ENCODE results near the gene SNN. TPM values are rescaled to one million over a fixed set of nuclear protein-coding genes. Genes with fewer than 3 reads are reported as not detected.
A peak's percentile ranks its signal among the peaks of the same experiment; 100 is the strongest.

SNN gene
- total RNA-seq, 4 donors from 2014 or later = 4.1 to 30.1 (median 23.0) TPM

DNA sequence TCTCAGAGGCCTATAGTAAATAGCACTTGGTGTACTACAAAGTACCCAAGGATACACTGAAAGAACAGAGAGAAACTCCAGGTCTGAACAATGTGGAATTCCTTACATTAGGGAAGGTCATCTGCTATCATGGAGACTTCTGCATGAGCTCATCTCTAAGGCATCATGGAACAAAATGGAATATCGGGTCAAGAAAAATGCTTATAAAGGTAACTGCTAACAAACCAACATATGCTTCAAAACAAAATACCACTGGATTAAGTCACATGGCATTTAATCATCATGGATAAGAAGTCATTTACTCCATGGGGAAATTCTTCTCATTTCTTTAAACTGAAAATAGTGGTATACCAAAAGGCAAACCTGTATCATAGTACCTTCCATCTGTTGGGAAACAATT is 40.2 kb downstream of the SNN start:
- intact Hi-C loops (cut with DNase I; ENCODE audit: low total_unique reads) = no loop called here
- H3K4me3 ChIP-seq = no peak overlapping the region
- no peaks in the 10 kb centered on the region for H3K9me3 ChIP-seq
- no peak for DNase-seq
- H3K4me1 ChIP-seq = peaks cover 6 to 7% of the 10 kb centered on the region in 2 donors
- H3K27me3 ChIP-seq = no peaks in the 10 kb centered on the region
- H3K36me3 ChIP-seq = no peaks in the 10 kb centered on the region
- TF ChIP-seq POLR2A (IDR thresholded peaks at IDR 0.05) = no peak
- TF ChIP-seq, protein P1, sequence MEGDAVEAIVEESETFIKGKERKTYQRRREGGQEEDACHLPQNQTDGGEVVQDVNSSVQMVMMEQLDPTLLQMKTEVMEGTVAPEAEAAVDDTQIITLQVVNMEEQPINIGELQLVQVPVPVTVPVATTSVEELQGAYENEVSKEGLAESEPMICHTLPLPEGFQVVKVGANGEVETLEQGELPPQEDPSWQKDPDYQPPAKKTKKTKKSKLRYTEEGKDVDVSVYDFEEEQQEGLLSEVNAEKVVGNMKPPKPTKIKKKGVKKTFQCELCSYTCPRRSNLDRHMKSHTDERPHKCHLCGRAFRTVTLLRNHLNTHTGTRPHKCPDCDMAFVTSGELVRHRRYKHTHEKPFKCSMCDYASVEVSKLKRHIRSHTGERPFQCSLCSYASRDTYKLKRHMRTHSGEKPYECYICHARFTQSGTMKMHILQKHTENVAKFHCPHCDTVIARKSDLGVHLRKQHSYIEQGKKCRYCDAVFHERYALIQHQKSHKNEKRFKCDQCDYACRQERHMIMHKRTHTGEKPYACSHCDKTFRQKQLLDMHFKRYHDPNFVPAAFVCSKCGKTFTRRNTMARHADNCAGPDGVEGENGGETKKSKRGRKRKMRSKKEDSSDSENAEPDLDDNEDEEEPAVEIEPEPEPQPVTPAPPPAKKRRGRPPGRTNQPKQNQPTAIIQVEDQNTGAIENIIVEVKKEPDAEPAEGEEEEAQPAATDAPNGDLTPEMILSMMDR (IDR thresholded peaks at IDR 0.05) = no peak
- H3K27ac ChIP-seq = peak overlapping the region in 1 of 2 donors; percentile 22

DNA sequence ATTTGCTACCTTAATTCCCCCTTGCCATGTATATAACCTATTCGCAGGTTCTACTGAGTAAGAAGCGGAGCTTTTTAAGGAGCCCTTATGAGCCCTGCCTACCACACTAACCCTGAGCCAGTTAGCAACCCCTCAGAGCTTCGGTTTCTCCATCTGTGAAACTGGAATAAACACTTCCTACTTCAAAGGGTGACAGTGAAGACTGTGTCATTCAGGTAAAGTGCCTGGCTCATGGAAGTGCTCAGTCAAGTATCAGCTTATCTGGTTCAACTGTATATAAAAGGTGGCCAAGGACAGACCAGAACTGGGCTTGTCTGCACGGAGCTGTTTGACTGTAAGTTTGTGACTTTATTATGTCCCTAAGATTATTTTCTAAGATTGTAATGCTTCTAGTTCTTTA is 43.4 kb downstream of the SNN start:
- no peak for DNase-seq
- no peak for TF ChIP-seq POLR2A (IDR thresholded peaks at IDR 0.05)
- TF ChIP-seq, protein P1 (IDR thresholded peaks at IDR 0.05) = no peak
- Histone ChIP-seq H3K27ac (no peak overlapping the region), H3K27me3 (no peaks in the 10 kb centered on the region), H3K36me3 (no peaks in the 10 kb centered on the region), H3K4me1 (peaks cover 0 to 1% of the 10 kb centered on the region in 2 donors), H3K4me3 (no peak overlapping the region), H3K9me3 (no peaks in the 10 kb centered on the region)
- intact Hi-C loops (cut with DNase I; ENCODE audit: low total_unique reads) = loop anchor here (2.0 to 10.0 kb wide), 2 partner anchors 57 to 315 kb away; no protein-coding TSS in a partner anchor

DNA sequence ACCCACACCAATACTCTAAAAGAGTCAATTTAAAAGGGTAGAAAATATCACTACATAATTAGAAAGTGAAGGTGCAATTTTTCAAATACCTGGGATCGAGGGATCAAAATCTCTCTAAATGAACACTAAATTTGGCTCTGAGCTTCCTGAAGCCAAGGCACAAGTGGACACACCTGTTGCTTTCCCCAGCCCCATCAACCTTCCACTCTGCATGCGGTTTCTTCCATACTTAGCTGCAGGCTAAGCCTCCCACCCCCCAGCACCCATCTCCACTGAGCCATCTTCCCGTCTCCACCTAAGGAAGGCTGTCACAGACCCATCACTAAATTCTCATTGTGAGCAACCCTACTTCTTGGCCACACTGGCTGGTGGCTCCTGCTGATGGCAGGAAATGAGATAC is 43.9 kb downstream of the SNN start:
- Histone ChIP-seq H3K36me3 (no peaks in the 10 kb centered on the region), H3K27ac (no peak overlapping the region), H3K9me3 (no peaks in the 10 kb centered on the region), H3K27me3 (no peaks in the 10 kb centered on the region), H3K4me1 (no peaks in the 10 kb centered on the region), H3K4me3 (no peak overlapping the region)
- no peak for TF ChIP-seq POLR2A (IDR thresholded peaks at IDR 0.05)
- TF ChIP-seq, protein P1 (IDR thresholded peaks at IDR 0.05) = no peak
- no peak for DNase-seq
- intact Hi-C loops (cut with DNase I; ENCODE audit: low total_unique reads) = loop anchor here (2.0 to 10.0 kb wide), 2 partner anchors 57 to 315 kb away; no protein-coding TSS in a partner anchor

DNA sequence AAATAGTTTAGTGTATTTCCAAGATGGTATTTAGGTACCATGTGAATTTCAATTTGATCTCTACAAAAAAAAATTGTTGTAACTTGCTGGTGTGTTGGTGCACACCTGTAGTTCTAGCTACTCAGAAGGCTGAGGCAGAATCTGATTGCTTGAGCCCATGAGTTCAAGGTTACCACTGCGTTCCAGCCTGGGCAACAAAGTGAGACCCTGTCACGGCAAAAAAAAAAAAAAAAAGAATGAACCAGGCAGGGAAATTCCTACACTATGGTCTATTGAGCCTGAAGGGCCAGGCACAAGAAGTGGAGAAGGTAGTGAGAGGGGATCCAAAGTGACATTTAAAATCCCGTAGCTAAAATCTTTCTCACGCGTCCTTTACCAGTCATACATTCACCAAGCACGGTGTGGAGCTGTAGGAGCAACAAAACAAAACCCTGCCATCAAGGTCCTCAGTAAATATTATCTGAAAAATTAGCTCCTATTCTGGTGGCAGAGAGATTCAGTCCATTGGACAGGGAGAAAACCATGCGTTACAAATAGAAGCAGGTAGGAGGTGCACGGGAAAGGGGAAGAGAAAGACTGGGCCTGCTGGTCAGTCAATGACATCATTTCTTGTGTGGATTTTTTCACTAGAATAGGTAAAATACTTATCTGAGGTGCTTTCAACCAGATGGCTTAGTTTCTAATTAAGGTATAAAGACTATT is 47.1 kb downstream of the SNN start:
- no peak for DNase-seq
- intact Hi-C loops (cut with DNase I; ENCODE audit: low total_unique reads) = loop anchor here (10.0 kb wide), 1 partner anchor 61 kb away; no protein-coding TSS in a partner anchor
- Histone ChIP-seq H3K27me3 (no peaks in the 10 kb centered on the region), H3K9me3 (no peaks in the 10 kb centered on the region), H3K4me1 (no peaks in the 10 kb centered on the region), H3K4me3 (no peak overlapping the region), H3K36me3 (no peaks in the 10 kb centered on the region), H3K27ac (peak overlapping the region in 1 of 2 donors; percentile 43)
- TF ChIP-seq, protein P1 (IDR thresholded peaks at IDR 0.05) = no peak
- TF ChIP-seq POLR2A (IDR thresholded peaks at IDR 0.05) = no peak

DNA sequence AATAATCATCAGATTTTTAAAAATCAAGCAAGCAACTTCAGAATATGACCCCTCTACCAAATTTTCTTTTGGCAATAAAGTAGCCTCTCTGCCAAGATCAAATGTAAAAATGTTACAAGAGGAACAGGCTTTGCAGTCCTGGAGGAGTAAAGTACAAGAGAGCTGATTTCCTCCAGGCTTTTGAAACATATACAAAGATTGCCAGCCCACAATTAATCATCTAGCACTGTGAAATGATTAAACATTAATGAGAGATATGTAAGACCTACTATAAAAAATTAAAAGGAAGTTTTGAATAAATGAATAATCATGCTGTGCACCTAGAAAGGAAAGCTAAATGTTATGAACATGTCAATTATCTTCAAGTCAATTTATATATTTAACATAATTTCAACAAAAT is 48.1 kb downstream of the SNN start:
- TF ChIP-seq, protein P1 (IDR thresholded peaks at IDR 0.05) = no peak
- TF ChIP-seq POLR2A (IDR thresholded peaks at IDR 0.05) = no peak
- intact Hi-C loops (cut with DNase I; ENCODE audit: low total_unique reads) = loop anchor here (10.0 kb wide), 1 partner anchor 62 kb away; no protein-coding TSS in a partner anchor
- H3K4me1 ChIP-seq = no peaks in the 10 kb centered on the region

More for the DNA sequence above, 48.1 kb downstream of the SNN start:
- no peaks in the 10 kb centered on the region for H3K36me3 ChIP-seq
- H3K27me3 ChIP-seq = no peaks in the 10 kb centered on the region
- H3K9me3 ChIP-seq = no peaks in the 10 kb centered on the region
- DNase-seq = no peak
- peak overlapping the region in 1 of 2 donors; percentile 43 for H3K27ac ChIP-seq
- H3K4me3 ChIP-seq = no peak overlapping the region

All from uterus (tissue), 4 donors.